KOPT-K1 (cell line): Measurements from ENCODE around the gene CDK14.

Experiments used
- H3K27ac ChIP-seq: fragments of 200-600 bp; sonication (generic); 2 replicates; pipeline ENCODE4 v1.5.1; 2016; ENCODE audit warnings: antibody characterized with exemption, mild to moderate bottlenecking, low read depth, low read length; ENCODE audit not compliant: poor library complexity, severe bottlenecking
- H3K36me3 ChIP-seq: fragments of 200-600 bp; sonication (generic); 2 replicates; pipeline ENCODE4 v1.5.1; 2017; ENCODE audit warnings: antibody characterized with exemption, mild to moderate bottlenecking, low read length, moderate library complexity; ENCODE audit not compliant: insufficient read depth
- H3K9me3 ChIP-seq: fragments of 200-600 bp; sonication (generic); 2 replicates; pipeline ENCODE4 v1.5.1; 2017; ENCODE audit warnings: antibody characterized with exemption, low read length, mild to moderate bottlenecking; ENCODE audit not compliant: insufficient read depth, poor library complexity, severe bottlenecking

CDK14 gene

DNA sequence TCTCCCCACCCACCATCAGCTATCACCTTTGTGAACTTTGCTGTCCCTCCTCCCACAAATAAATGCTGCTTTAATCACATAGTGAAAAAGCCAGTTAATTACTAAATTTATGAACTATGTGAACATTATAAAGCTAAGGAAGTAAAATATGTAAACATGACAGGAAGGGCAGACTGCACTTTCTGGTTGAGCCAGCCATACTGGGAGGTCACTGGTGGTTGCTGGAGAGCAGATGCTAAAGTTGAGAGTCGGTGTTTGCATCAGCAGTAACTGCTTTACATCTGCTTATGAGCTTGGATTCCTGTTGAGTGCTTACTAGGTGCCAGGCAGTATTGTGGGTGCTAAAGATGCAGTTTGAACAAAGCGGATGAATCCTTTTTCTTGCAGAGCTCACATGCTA, 458.3 kb downstream of the CDK14 start:
- H3K9me3 ChIP-seq = no peaks in the 10 kb centered on the region
- H3K27ac ChIP-seq = no peak overlapping the region
- H3K36me3 ChIP-seq = no peaks in the 10 kb centered on the region

DNA sequence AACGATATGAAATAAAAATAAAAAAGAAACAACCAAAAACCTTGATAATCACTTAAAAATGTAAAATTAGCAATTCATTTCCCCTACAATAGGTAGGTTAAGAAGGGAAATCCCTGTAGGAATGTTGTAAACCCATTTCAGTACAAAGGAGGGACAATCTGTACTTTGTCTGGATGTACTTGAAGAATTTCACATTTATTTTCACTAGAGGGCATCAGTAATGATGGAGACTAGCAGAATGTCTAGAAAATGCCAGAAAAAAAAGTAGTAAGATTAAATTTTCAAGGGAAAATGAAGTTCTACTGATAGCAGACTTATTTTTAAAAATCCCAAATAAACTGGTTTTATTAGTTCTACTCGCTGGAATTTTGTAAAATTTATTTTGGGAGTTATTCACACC, 459.1 kb downstream of the CDK14 start:
- Histone ChIP-seq H3K36me3 (no peaks in the 10 kb centered on the region), H3K27ac (no peak overlapping the region), H3K9me3 (no peaks in the 10 kb centered on the region)

DNA sequence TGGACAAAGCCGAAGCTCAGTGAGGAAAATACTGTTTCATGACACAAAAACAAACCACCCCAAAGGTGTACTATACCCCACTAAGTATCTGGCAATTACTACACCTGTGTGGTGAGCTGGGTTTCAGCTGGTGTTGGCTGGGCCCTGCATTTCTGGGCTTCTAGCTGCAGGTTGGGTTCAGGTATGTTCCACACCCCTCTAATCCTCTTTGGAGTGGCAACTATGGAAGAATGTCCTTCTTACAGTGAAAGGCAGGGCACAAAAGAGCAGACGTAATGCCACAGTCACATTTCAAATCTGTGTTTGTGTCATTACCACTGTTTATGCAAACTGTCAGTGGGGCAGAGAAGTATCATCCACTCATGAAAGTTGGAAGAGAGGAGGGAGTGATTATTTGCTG, 466.6 kb downstream of the CDK14 start:
- Histone ChIP-seq H3K9me3 (no peaks in the 10 kb centered on the region), H3K27ac (no peak overlapping the region), H3K36me3 (no peaks in the 10 kb centered on the region)

DNA sequence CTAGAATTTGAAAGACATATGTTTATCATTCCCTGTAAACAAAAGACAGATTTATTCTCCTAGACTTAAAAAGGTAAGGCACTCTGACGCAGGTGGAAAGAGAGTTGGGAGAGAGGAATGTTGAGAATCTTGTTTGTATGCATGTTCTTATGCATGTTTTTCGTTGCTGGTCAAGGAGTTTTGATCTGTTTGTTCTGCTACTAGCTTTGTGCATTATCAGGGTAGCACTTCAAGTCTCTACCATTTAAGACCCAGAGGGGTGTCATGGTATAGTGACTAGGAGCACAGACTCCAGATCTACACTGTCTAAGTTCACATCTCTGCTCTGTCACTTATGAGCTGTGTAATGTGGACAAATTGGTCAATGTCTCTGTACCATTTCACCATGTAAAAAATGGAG, 467.9 kb downstream of the CDK14 start:
- H3K9me3 ChIP-seq = no peaks in the 10 kb centered on the region
- H3K36me3 ChIP-seq = no peaks in the 10 kb centered on the region
- no peak overlapping the region for H3K27ac ChIP-seq

DNA sequence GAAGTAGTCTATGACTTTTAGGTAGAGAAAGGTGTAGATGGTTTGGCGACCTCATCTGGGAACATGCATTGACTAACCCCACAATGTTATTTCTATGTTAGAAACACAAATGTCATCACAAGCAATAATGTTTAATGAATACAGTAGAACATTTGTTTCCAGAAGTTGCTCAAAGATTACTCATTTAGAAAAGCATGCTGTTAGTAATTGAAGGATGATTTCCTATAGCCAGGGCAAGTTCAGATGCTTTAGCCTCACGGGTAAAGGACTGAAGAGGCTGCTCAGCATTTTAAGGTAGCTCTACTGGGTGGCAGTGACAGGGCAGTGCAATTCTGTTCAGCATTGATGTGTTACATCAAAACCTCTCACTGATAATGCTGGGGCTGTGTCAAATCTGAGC, 468.8 kb downstream of the CDK14 start:
- H3K36me3 ChIP-seq = no peaks in the 10 kb centered on the region
- H3K27ac ChIP-seq = no peak overlapping the region
- H3K9me3 ChIP-seq = no peaks in the 10 kb centered on the region

DNA sequence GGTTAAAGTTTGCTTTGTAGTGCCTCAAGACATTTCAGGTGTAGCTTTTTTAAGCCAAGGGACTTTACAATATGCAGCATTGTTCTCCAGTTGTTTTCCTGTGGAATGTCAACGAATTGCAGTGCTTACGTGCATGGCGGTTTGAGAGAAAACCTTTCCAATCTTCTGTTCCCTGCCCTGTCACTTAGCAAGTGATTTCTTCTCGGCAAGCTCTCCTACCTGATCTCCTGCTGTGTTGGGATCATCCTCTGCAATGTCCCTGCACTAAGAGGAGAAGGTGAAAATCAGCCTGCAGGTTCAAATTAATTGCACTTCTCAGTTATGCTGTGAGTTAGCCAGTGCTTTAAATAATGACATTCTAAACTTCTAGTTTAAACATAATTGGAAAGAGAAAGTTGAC, 470.5 kb downstream of the CDK14 start:
- H3K9me3 ChIP-seq = no peaks in the 10 kb centered on the region
- no peak overlapping the region for H3K27ac ChIP-seq
- H3K36me3 ChIP-seq = no peaks in the 10 kb centered on the region

DNA sequence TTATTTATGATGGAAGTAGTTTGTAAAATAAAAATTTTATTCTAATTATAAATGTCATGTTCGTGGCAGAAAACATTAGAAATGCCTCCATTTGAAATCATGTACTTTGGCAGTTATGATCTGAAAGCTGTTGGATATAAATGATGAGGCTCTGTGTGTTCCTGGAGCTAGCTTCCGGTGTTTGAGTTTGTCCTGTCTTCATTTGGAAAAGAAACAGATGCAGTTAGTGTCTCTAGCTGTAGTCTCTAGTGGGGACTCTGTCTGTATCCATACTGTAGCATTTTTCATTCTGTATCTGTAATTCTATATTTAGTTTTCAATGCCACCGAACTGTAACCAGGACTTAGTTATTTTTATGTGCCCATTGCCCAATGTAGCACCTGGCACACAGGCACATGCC, 471.1 kb downstream of the CDK14 start:
- Histone ChIP-seq H3K27ac (no peak overlapping the region), H3K9me3 (no peaks in the 10 kb centered on the region)

DNA sequence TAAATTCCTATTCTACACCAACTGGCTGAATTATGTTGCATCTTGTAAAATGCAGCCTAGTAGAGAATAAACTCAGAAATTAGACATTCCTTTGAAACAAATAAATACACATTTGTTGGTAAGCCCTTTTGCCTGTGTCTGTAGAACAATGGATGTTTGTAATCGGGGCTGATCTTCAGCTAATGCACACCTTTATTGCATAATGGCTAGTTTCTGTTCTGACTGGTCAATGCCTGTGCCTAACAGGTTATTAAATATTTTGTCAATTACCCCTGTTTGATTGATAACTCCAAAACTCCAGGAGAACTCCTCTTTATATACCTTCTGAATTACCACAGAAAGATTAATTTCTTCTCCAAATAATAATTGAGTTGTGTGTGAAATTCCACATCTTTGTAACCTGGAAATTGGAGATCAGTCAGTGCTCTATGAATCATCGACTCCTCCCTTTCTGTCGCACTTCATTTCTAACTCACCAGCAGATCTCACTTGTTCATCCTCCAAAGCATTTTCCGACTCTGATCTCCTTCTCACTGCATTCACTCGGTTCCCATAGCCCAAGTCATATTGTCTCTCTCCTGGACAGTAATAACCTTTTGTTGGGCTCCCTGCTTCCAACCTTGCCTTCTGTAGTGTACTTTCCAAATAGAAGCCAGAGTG, 472.1 kb downstream of the CDK14 start:
- no peaks in the 10 kb centered on the region for H3K36me3 ChIP-seq

More for the DNA sequence above, 471.1 kb downstream of the CDK14 start:
- H3K36me3 ChIP-seq = no peaks in the 10 kb centered on the region

DNA sequence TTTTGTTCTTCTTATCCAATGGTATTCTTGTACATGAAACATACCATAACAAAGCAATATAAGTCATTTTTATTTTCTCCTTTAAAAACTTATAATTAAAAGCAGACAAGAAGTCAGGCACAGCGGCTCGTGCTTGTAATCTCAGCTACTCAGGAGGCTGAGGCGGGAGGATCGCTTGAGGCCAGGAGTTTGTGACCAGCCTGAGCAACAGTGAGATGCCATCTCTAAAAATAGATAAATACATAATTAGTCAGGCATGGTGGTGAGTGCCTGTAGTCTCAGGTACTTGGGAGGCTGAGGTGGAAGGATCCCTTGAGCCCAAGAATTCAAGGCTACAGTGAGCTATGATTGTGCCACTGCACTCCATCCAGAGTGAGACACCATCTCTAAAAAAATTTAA, 473.0 kb downstream of the CDK14 start:
- H3K9me3 ChIP-seq = no peaks in the 10 kb centered on the region
- H3K27ac ChIP-seq = no peak overlapping the region
- H3K36me3 ChIP-seq = no peaks in the 10 kb centered on the region

More for the DNA sequence above, 472.1 kb downstream of the CDK14 start:
- Histone ChIP-seq H3K9me3 (no peaks in the 10 kb centered on the region), H3K27ac (no peak overlapping the region)

DNA sequence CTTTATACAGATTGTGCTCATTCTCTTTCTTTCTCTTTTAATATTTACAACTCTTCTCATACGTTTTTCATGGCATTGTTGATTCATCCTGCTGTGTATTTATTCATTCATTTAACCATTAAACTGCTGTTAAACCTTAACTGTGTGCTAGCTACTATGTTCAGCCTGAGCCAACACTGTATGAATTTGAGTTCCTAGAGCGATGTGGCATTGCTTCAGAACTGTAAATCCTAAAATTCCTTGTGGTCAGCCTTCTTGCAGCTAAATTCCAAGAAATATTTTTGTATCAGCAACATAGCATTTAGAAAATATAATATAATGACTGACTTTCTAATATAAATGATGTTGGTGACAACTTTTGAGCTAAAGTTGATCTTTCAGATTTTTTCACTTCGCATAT, 483.4 kb downstream of the CDK14 start:
- Histone ChIP-seq H3K36me3 (no peaks in the 10 kb centered on the region), H3K9me3 (no peaks in the 10 kb centered on the region), H3K27ac (no peak overlapping the region)

DNA sequence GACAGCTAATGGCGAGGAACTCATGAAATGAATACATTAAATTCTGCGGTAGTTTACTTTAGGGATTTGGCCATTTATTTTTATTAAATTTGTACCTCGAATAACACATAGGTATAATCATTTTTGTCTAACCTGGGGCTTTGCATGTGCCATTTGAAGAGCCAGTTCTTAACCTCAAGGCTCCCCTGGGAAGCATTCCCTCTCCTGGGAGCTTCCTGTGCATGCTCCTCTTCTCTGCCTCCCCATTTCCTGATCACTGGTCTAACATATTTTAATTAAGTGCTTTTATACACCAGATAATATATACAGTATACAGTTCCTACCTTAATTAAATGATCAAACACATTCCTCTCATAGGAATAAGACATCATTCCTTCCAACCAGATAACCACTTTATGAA, 484.2 kb downstream of the CDK14 start:
- H3K27ac ChIP-seq = no peak overlapping the region
- no peaks in the 10 kb centered on the region for H3K36me3 ChIP-seq
- H3K9me3 ChIP-seq = no peaks in the 10 kb centered on the region

DNA sequence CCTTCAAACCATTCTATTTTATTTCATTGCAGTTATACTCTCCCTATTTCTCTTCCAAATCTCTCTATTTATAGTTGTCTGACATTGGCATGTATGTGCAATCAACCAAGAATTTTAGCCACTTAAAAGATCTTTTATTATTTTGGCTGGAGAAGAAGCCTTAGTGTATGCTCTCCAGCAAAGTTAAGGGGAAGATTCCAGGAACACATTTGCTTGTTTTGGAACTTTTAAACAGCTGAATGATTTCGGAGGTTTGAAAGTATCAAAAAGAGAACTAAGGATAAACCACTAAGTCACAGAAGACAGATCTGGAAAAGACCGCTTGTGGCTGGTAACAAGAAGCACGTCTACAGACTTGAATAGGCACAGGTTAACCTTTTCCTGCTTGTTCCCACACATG, 485.9 kb downstream of the CDK14 start:
- Histone ChIP-seq H3K27ac (no peak overlapping the region), H3K36me3 (no peaks in the 10 kb centered on the region), H3K9me3 (no peaks in the 10 kb centered on the region)

DNA sequence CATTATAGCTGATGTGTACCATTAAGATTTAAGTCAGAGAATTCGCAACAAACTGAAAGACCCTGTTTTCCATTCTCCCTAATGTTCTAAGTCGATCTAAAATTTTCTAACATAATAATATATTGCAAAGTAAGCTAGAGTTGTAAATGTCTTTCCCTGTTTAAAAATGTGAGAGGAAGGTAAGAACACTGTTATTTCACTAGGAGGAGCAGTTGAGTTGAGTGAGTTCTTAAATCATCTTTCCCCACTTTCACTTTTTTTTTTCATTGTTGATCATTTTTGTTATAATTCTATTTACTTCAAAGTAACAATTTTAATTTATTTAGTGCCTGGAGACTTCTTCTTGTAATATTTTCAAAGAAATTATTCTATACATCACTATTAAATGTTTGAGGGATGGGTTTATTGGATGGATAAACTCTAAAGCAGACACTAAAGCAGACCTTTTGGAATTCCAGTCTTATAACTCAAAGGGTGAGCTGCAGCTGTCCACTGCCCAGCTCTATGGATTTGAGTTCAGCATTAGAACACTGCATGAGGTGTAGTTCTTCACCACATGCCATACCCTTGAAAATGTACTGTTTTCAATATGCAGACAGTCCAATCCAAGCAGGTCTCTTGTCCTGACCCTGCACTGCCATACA, 486.9 kb downstream of the CDK14 start:
- no peak overlapping the region for H3K27ac ChIP-seq
- no peaks in the 10 kb centered on the region for H3K36me3 ChIP-seq
- H3K9me3 ChIP-seq = no peaks in the 10 kb centered on the region

DNA sequence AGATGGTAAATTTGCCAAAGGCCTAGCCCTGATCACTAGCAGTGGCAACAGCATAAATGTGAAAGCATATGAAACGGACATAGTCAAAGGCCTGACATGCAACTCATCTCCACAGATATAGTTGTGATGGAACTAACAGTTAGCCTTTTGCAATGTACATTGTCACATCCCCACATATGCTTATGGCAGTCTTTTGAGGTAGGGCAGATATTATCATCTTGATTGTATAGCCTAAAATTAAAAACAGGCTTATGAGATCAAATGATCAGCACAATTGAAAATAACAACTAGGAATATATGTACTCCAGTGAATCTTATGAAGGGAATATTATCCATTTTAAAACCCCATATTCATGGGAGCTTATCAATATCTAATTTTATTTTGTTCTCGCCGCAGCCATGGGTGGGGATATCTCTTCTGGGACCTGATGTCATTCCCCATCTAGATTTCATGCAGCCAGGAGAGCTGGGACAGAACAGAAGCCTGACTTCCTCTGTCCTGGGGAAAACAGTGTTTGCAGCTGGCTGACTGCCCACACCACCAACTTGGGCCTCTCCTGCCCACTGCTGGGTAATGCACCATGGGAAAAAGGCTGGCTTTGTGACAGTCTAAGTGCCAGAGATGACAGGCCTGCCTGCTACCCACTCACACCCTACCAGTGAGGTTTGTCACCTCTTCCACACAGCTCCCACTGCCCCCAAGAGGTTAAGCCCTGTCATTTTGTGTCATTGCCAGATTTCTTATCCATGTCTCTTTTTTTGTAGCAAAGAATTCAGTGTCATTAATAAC, 487.9 kb downstream of the CDK14 start:
- no peaks in the 10 kb centered on the region for H3K36me3 ChIP-seq
- H3K9me3 ChIP-seq = no peaks in the 10 kb centered on the region
- no peak overlapping the region for H3K27ac ChIP-seq

DNA sequence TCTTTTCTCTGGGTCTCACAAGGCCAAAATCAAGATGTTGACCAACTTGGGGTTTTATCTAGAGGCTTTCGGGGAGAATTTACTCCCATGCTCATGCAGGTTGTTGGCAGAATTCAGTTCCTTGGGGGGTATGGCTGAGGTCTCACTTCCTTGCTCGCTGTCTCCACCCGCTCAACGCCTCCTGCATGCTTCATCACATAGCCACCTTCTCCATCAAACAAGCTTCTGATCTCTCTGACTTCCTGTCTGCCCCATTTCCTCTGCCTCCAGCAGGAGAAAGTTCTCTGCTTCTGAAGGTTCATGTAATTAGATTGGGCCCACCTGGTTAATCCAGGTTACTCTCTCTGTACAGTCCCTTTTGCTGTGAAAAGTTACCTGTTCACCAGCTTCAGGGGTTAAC, 489.1 kb downstream of the CDK14 start:
- no peaks in the 10 kb centered on the region for H3K9me3 ChIP-seq
- H3K27ac ChIP-seq = no peak overlapping the region
- no peaks in the 10 kb centered on the region for H3K36me3 ChIP-seq
